ENCODE data around the gene CRAMP1. TPM values are rescaled to one million over a fixed set of nuclear protein-coding genes. Genes with fewer than 3 reads are reported as not detected.

CRAMP1 gene
- total and polyA plus RNA-seq, 2 experiments from 2014 or later, result 2.2 to 6.3 TPM

GRCh38 chr16:1596516-1596915, 15.6 kb upstream of the CRAMP1 start:
- Histone ChIP-seq H4K20me1 (ENCODE audit: insufficient read depth) (no peaks in the 10 kb centered on the region), H3F3A (ENCODE audit: insufficient read depth) (no peaks in the 10 kb centered on the region), H3K79me2 (ENCODE audit: insufficient read depth) (no peaks in the 10 kb centered on the region), H3K9me3 (ENCODE audit: low read depth) (no peaks in the 10 kb centered on the region), H3K36me3 (ENCODE audit: low read depth) (peaks cover 5% of the 10 kb centered on the region; the same call in 1 of the 2 replicates), H3K4me2 (ENCODE audit: unreplicated experiment) (no peak overlapping the region), H3K27me3 (replicated peaks; ENCODE audit: insufficient read depth) (no peaks in the 10 kb centered on the region), H3K9ac (no peak overlapping the region), H3K27ac (no peak overlapping the region), H2AFZ (no peak overlapping the region), H3K4me3 (no peak overlapping the region), H3K4me1 (ENCODE audit: insufficient read depth) (no peaks in the 10 kb centered on the region), H3K9me2 (ENCODE audit: insufficient read depth) (no peaks in the 10 kb centered on the region)
- in situ Hi-C loops (cut with MboI), result no loop called here
- 88 to 90% methylated on average over 12 of the region's 12 CpGs for WGBS, 2 experiments (ENCODE audit: low coverage in 1 of 2, low lambda C conversion rate in 2 of 2, missing lambda C conversion rate in 2 of 2)
- TF ChIP-seq EZH2 (IDR thresholded peaks at IDR 0.05; ENCODE audit: insufficient read depth, poor library complexity, severe bottlenecking) (no peak), EZH2phosphoT487 (IDR thresholded peaks at IDR 0.05; ENCODE audit: insufficient read depth, low read depth) (no peak)
- no peak for DNase-seq

GRCh38 chr16:1597154-1597553, 15.0 kb upstream of the CRAMP1 start:
- no peak overlapping the region for H3K4me2 ChIP-seq (ENCODE audit: unreplicated experiment)
- no peak for DNase-seq

GRCh38 chr16:1601031-1601430, 11.1 kb upstream of the CRAMP1 start:
- no peaks in the 10 kb centered on the region for H4K20me1 ChIP-seq (ENCODE audit: insufficient read depth)
- no peak overlapping the region for H3K27ac ChIP-seq
- no peak for TF ChIP-seq EZH2 (IDR thresholded peaks at IDR 0.05; ENCODE audit: insufficient read depth, poor library complexity, severe bottlenecking)
- no peak for TF ChIP-seq EZH2phosphoT487 (IDR thresholded peaks at IDR 0.05; ENCODE audit: insufficient read depth, low read depth)
- H3K4me1 ChIP-seq (ENCODE audit: insufficient read depth), result no peaks in the 10 kb centered on the region
- H3K9me3 ChIP-seq (ENCODE audit: low read depth), result no peaks in the 10 kb centered on the region
- no peaks in the 10 kb centered on the region for H3F3A ChIP-seq (ENCODE audit: insufficient read depth)
- H2AFZ ChIP-seq, result no peak overlapping the region
- H3K36me3 ChIP-seq (ENCODE audit: low read depth), result peaks cover 5% of the 10 kb centered on the region; the same call in 1 of the 2 replicates
- H3K4me2 ChIP-seq (ENCODE audit: unreplicated experiment), result no peak overlapping the region
- no peak for DNase-seq
- no peak overlapping the region for H3K4me3 ChIP-seq
- 80 to 86% methylated on average over 4 to 7 of the region's 7 CpGs for WGBS, 2 experiments (ENCODE audit: low coverage in 1 of 2, low lambda C conversion rate in 2 of 2, missing lambda C conversion rate in 2 of 2)
- no peak overlapping the region for H3K9ac ChIP-seq
- no peaks in the 10 kb centered on the region for H3K27me3 ChIP-seq (replicated peaks; ENCODE audit: insufficient read depth)
- in situ Hi-C loops (cut with MboI), result no loop called here
- no peaks in the 10 kb centered on the region for H3K9me2 ChIP-seq (ENCODE audit: insufficient read depth)
- no peaks in the 10 kb centered on the region for H3K79me2 ChIP-seq (ENCODE audit: insufficient read depth)

More at GRCh38 chr16:1597154-1597553, 15.0 kb upstream of the CRAMP1 start:
- TF ChIP-seq EZH2phosphoT487 (IDR thresholded peaks at IDR 0.05; ENCODE audit: insufficient read depth, low read depth) (no peak), EZH2 (IDR thresholded peaks at IDR 0.05; ENCODE audit: insufficient read depth, poor library complexity, severe bottlenecking) (no peak)
- Histone ChIP-seq H3K36me3 (ENCODE audit: low read depth) (peaks cover 5% of the 10 kb centered on the region; the same call in 1 of the 2 replicates), H3K9me2 (ENCODE audit: insufficient read depth) (no peaks in the 10 kb centered on the region), H3K9me3 (ENCODE audit: low read depth) (no peaks in the 10 kb centered on the region), H3K27ac (no peak overlapping the region), H3K9ac (no peak overlapping the region), H3K4me3 (no peak overlapping the region), H2AFZ (no peak overlapping the region), H3K79me2 (ENCODE audit: insufficient read depth) (no peaks in the 10 kb centered on the region), H3K27me3 (replicated peaks; ENCODE audit: insufficient read depth) (no peaks in the 10 kb centered on the region), H3F3A (ENCODE audit: insufficient read depth) (no peaks in the 10 kb centered on the region), H3K4me1 (ENCODE audit: insufficient read depth) (no peaks in the 10 kb centered on the region), H4K20me1 (ENCODE audit: insufficient read depth) (no peaks in the 10 kb centered on the region)
- WGBS, 2 experiments (ENCODE audit: low coverage in 1 of 2, low lambda C conversion rate in 2 of 2, missing lambda C conversion rate in 2 of 2), result 88 to 90% methylated on average over 13 of the region's 13 CpGs
- in situ Hi-C loops (cut with MboI), result no loop called here

GRCh38 chr16:1601489-1601888, 10.7 kb upstream of the CRAMP1 start:
- no peak overlapping the region for H3K9ac ChIP-seq
- no peaks in the 10 kb centered on the region for H4K20me1 ChIP-seq (ENCODE audit: insufficient read depth)
- in situ Hi-C loops (cut with MboI), result no loop called here
- no peak overlapping the region for H3K4me2 ChIP-seq (ENCODE audit: unreplicated experiment)
- H3K4me3 ChIP-seq, result no peak overlapping the region
- H3K27ac ChIP-seq, result no peak overlapping the region
- peaks cover 5% of the 10 kb centered on the region; the same call in 1 of the 2 replicates for H3K36me3 ChIP-seq (ENCODE audit: low read depth)
- no peak overlapping the region for H2AFZ ChIP-seq
- H3K9me3 ChIP-seq (ENCODE audit: low read depth), result no peaks in the 10 kb centered on the region
- no peaks in the 10 kb centered on the region for H3K4me1 ChIP-seq (ENCODE audit: insufficient read depth)
- H3K79me2 ChIP-seq (ENCODE audit: insufficient read depth), result no peaks in the 10 kb centered on the region
- no peaks in the 10 kb centered on the region for H3K9me2 ChIP-seq (ENCODE audit: insufficient read depth)
- no peaks in the 10 kb centered on the region for H3K27me3 ChIP-seq (replicated peaks; ENCODE audit: insufficient read depth)
- DNase-seq, result no peak
- TF ChIP-seq EZH2 (IDR thresholded peaks at IDR 0.05; ENCODE audit: insufficient read depth, poor library complexity, severe bottlenecking) (no peak), EZH2phosphoT487 (IDR thresholded peaks at IDR 0.05; ENCODE audit: insufficient read depth, low read depth) (no peak)
- WGBS, 2 experiments (ENCODE audit: low coverage in 1 of 2, low lambda C conversion rate in 2 of 2, missing lambda C conversion rate in 2 of 2), result 93 to 96% methylated on average over 6 of the region's 6 CpGs
- no peaks in the 10 kb centered on the region for H3F3A ChIP-seq (ENCODE audit: insufficient read depth)

DNA sequence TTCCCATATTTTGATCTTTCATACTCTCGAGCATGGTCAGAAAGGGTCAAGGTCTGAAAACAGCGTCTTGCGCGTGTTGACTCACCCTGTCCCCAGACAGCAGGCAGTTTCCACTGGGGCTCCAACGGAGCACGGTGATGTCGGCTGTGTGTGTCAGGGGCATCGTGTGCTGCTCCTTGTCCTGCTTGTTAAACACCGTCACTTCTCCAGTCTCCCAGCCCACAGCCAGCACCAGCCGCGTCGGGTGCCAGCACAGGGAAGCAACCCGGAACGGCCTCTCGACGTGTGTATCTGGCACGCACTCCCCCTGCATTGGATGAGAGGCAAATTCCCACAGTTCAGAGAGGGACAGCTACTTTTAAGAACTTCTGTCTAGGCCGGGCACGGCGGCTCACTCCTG, 9.9 kb upstream of the CRAMP1 start:
- no peak overlapping the region for H3K9ac ChIP-seq
- no peak overlapping the region for H3K4me2 ChIP-seq (ENCODE audit: unreplicated experiment)
- H3F3A ChIP-seq (ENCODE audit: insufficient read depth), result no peaks in the 10 kb centered on the region
- no peak overlapping the region for H2AFZ ChIP-seq
- in situ Hi-C loops (cut with MboI), result no loop called here
- no peaks in the 10 kb centered on the region for H3K4me1 ChIP-seq (ENCODE audit: insufficient read depth)
- H3K9me3 ChIP-seq (ENCODE audit: low read depth), result no peaks in the 10 kb centered on the region
- no peaks in the 10 kb centered on the region for H3K9me2 ChIP-seq (ENCODE audit: insufficient read depth)
- TF ChIP-seq EZH2phosphoT487 (IDR thresholded peaks at IDR 0.05; ENCODE audit: insufficient read depth, low read depth), result no peak
- TF ChIP-seq EZH2 (IDR thresholded peaks at IDR 0.05; ENCODE audit: insufficient read depth, poor library complexity, severe bottlenecking), result no peak
- H3K27ac ChIP-seq, result no peak overlapping the region
- 96% methylated on average over 20 of the region's 20 CpGs for WGBS, 2 experiments (ENCODE audit: low coverage in 1 of 2, low lambda C conversion rate in 2 of 2, missing lambda C conversion rate in 2 of 2)
- H3K4me3 ChIP-seq, result no peak overlapping the region
- H4K20me1 ChIP-seq (ENCODE audit: insufficient read depth), result no peaks in the 10 kb centered on the region
- DNase-seq, result no peak
- H3K27me3 ChIP-seq (replicated peaks; ENCODE audit: insufficient read depth), result no peaks in the 10 kb centered on the region
- H3K36me3 ChIP-seq (ENCODE audit: low read depth), result peaks cover 5% of the 10 kb centered on the region; the same call in 1 of the 2 replicates
- H3K79me2 ChIP-seq (ENCODE audit: insufficient read depth), result peaks cover 5% of the 10 kb centered on the region; the same call in 1 of the 2 replicates

Data from GM23248 (cell line).